ENCODE measurements around the gene FASTKD3. TPM values are rescaled to one million over a fixed set of nuclear protein-coding genes. Genes with fewer than 3 reads are reported as not detected.

FASTKD3 gene
- total RNA-seq, 1 donor from 2014 or later: 14.7 TPM

DNA sequence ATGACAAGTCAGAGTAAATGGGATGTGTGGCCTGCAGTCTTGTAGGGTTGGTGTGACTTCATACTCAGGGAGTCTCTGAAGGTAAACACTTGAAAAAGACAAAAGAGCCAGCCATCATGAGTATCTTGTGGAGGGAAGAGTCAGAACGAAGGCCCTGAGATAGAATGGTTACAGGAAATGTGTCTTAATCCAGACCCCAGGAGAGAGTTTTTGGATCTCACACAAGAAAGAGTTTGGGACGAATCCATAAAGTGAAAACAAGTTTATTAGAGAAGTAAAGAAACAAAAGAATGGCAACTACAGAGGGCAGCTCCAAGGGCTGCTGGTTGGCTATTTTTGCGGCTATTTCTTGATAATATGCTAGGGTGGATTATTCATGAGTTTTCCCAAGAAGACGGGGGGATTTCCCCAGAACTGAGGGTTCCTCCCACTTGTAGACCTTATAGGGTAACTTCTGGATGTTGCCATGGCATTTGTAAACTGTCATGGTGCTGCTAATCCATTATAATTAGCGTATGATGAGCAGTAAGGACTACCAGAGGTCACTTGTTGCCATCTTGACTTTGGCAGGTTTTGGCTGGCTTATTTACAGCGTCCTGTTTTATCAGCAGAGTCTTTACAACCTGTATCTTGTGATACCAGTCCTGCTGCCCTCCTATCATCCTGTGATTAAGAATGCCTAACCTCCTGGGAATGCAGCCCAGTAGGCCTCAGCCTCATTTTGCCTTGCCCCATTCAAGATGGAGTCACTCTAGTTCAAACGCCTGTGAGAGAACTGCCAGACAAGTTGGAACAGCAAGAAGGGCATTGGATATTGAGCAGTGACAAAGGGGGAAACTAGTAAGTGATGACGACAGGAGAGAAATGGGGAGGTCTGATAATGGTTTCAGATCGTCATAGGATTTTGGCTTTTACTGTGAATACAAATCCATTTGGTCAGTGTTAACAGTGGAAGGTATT, 34.1 kb upstream of the FASTKD3 start:
- no peak overlapping the region for H3K4me3 ChIP-seq
- H3K36me3 ChIP-seq: peaks cover 0 to 57% of the 10 kb centered on the region in 2 donors
- H3K27me3 ChIP-seq: no peaks in the 10 kb centered on the region
- H3K9me3 ChIP-seq: peaks cover 2% of the 10 kb centered on the region
- DNase-seq (ENCODE audit: extremely low spot score in 2 of 2): no peak
- no peak for TF ChIP-seq POLR2AphosphoS5 (IDR thresholded peaks at IDR 0.05; ENCODE audit: insufficient read depth in 1 of 2, low read depth in 1 of 2)
- intact Hi-C loops (cut with DNase I): no loop called here
- no peaks in the 10 kb centered on the region for H3K4me1 ChIP-seq
- no peak overlapping the region for H3K27ac ChIP-seq

DNA sequence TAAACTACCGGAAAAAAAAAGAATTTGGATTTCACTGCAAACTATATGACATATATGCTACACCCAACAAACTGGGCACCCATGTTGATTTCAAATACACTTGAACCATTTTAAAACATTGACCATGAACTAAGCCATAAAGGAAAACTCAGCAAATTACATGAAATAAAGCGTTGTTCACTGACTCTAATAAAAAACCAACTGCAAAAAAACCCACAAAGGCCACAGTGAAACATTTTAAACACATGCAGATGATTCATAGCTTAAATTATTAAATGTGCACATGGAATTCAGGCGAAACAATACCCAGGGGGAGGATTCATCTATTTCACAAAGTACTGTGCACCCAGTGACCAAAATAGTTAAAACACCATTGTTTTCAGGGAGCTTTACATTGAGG, 33.4 kb upstream of the FASTKD3 start:
- Histone ChIP-seq H3K27me3 (no peaks in the 10 kb centered on the region), H3K27ac (no peak overlapping the region), H3K36me3 (peaks cover 0 to 62% of the 10 kb centered on the region in 2 donors), H3K9me3 (no peaks in the 10 kb centered on the region), H3K4me3 (no peak overlapping the region), H3K4me1 (no peaks in the 10 kb centered on the region)
- intact Hi-C loops (cut with DNase I): no loop called here
- TF ChIP-seq POLR2A (IDR thresholded peaks at IDR 0.05) (no peak), POLR2AphosphoS5 (IDR thresholded peaks at IDR 0.05; ENCODE audit: insufficient read depth in 1 of 2, low read depth in 1 of 2) (no peak)
- no peak for DNase-seq (ENCODE audit: extremely low spot score in 2 of 2)

DNA sequence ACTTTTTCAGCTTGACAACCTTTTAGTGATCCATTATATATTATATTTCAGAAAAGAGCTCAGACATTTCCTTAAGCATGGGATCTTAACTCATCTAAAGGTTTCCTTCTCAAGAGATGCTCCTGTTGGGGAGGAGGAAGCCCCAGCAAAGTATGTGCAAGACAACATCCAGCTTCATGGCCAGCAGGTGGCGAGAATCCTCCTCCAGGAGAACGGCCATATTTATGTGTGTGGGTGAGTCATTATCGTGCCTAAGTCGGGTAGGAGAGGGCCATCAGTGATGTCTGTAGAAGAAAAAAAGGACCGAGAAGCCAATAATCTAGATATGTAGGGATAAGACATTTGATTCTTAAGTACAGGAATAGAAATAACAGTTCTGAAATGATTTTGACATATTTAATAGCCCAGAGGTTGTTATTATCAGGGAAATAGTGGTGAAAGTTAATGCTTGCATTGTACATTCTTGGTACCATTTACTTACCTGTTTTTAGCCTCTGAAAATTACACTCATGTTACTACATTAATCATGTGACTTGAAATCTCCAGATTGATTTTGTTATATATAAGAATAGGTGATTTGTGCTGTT, 28.3 kb upstream of the FASTKD3 start:
- Histone ChIP-seq H3K9me3 (no peaks in the 10 kb centered on the region), H3K27me3 (no peaks in the 10 kb centered on the region), H3K4me1 (no peaks in the 10 kb centered on the region), H3K27ac (no peak overlapping the region), H3K4me3 (no peak overlapping the region), H3K36me3 (peaks cover 7 to 87% of the 10 kb centered on the region in 2 donors)
- intact Hi-C loops (cut with DNase I): no loop called here
- no peak for DNase-seq (ENCODE audit: extremely low spot score in 2 of 2)
- TF ChIP-seq POLR2A (IDR thresholded peaks at IDR 0.05): no peak
- no peak for TF ChIP-seq POLR2AphosphoS5 (IDR thresholded peaks at IDR 0.05; ENCODE audit: insufficient read depth in 1 of 2, low read depth in 1 of 2)
- TF ChIP-seq, protein P1, sequence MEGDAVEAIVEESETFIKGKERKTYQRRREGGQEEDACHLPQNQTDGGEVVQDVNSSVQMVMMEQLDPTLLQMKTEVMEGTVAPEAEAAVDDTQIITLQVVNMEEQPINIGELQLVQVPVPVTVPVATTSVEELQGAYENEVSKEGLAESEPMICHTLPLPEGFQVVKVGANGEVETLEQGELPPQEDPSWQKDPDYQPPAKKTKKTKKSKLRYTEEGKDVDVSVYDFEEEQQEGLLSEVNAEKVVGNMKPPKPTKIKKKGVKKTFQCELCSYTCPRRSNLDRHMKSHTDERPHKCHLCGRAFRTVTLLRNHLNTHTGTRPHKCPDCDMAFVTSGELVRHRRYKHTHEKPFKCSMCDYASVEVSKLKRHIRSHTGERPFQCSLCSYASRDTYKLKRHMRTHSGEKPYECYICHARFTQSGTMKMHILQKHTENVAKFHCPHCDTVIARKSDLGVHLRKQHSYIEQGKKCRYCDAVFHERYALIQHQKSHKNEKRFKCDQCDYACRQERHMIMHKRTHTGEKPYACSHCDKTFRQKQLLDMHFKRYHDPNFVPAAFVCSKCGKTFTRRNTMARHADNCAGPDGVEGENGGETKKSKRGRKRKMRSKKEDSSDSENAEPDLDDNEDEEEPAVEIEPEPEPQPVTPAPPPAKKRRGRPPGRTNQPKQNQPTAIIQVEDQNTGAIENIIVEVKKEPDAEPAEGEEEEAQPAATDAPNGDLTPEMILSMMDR (IDR thresholded peaks at IDR 0.05): no peak

DNA sequence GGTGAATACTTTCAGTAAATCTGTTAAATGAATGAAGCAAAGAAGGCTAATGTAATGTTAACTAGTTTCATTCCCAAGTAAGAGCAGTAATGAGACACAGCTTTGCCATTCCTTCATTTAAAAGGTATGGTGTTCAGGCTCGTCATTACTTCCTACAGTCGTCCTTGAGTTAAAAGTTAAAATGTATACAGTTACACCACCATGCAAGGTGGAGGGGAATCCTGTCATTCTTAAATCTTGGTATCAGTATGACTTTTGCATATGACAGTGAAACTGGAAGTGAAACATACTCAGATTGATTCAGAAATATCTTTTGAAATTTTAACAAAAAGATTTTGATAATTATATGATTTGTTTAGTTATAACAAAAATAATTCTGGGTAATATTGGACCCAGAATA, 26.0 kb upstream of the FASTKD3 start:
- no peaks in the 10 kb centered on the region for H3K9me3 ChIP-seq
- DNase-seq (ENCODE audit: extremely low spot score in 2 of 2): no peak
- no peak overlapping the region for H3K27ac ChIP-seq
- peaks cover 7 to 83% of the 10 kb centered on the region in 2 donors for H3K36me3 ChIP-seq
- no peak overlapping the region for H3K4me3 ChIP-seq
- no peaks in the 10 kb centered on the region for H3K27me3 ChIP-seq
- no peaks in the 10 kb centered on the region for H3K4me1 ChIP-seq
- TF ChIP-seq POLR2AphosphoS5 (IDR thresholded peaks at IDR 0.05; ENCODE audit: insufficient read depth in 1 of 2, low read depth in 1 of 2) (no peak), POLR2A (IDR thresholded peaks at IDR 0.05) (no peak)
- TF ChIP-seq, protein P1 (IDR thresholded peaks at IDR 0.05): no peak
- intact Hi-C loops (cut with DNase I): no loop called here

DNA sequence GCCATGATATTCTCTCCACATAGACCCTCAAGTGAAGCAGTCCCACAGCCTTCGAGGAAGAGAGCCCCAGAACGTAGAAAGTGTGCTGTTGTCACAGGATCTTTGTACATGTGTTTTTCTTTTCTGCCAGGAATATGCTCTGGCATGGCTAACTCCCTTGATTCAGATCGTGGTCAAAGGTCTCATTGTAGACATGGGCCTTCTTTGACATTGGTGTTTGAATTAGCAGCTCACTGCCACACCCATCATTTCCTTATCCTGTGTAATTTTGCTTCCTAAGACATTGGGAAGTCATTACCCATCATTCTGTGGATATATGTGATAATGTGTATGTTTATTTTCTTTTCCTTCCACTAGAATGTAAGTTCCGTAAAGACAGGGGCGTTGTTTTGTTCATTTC, 25.6 kb upstream of the FASTKD3 start:
- H3K36me3 ChIP-seq: peaks cover 7 to 83% of the 10 kb centered on the region in 2 donors

More for the DNA sequence above, 25.6 kb upstream of the FASTKD3 start:
- Histone ChIP-seq H3K27ac (no peak overlapping the region), H3K4me1 (no peaks in the 10 kb centered on the region), H3K4me3 (no peak overlapping the region), H3K9me3 (no peaks in the 10 kb centered on the region), H3K27me3 (no peaks in the 10 kb centered on the region)
- no peak for TF ChIP-seq POLR2A (IDR thresholded peaks at IDR 0.05)
- TF ChIP-seq, protein P1 (IDR thresholded peaks at IDR 0.05): no peak
- no peak for TF ChIP-seq POLR2AphosphoS5 (IDR thresholded peaks at IDR 0.05; ENCODE audit: insufficient read depth in 1 of 2, low read depth in 1 of 2)
- no peak for DNase-seq (ENCODE audit: extremely low spot score in 2 of 2)
- intact Hi-C loops (cut with DNase I): no loop called here
